Stimulated activated CD4-positive, alpha-beta T cell treated with anti-CD3 and anti-CD28 coated beads, Interleukin-2, amount 100 ng/mL, for 24 hours (primary cell): ENCODE data around the gene TGFB3.

Source experiments
- DNase-seq, 2 donors: peaks; one replicate each; pipeline ENCODE4 v3.0.0-alpha.2; 2020

TGFB3 gene

GRCh38 chr14:75985618-75986438, 4.0 kb upstream of the TGFB3 start, which contains the start of gene IFT43:
IFT43 (plus strand) TSS chr14:75985763; CDS start chr14:75985787, 24 bp downstream.
- peak; percentile 92 to 93 for DNase-seq

- no peak for DNase-seq
Measured at GRCh38 chr14:75984674-75985073, 2.9 kb upstream of the TGFB3 start.

GRCh38 chr14:75983019-75983358, 1.2 kb upstream of the TGFB3 start:
- DNase-seq: no peak

- DNase-seq: peak; percentile 78 to 79
Measured at GRCh38 chr14:75982266-75983018, 647 bp upstream of the TGFB3 start.

- DNase-seq: no peak
Measured at GRCh38 chr14:75980856-75981255, 939 bp downstream of the TGFB3 start.

GRCh38 chr14:75979648-75980565, 1.9 kb downstream of the TGFB3 start:
- DNase-seq: no peak

- peak; percentile 24 for DNase-seq
Measured at GRCh38 chr14:75979071-75979571, 2.7 kb downstream of the TGFB3 start.

- no peak for DNase-seq
Measured at GRCh38 chr14:75978249-75978731, 3.5 kb downstream of the TGFB3 start.

GRCh38 chr14:75977582-75977943, 4.2 kb downstream of the TGFB3 start:
- DNase-seq: no peak

GRCh38 chr14:75976826-75977581, 4.8 kb downstream of the TGFB3 start:
- DNase-seq: no peak

- DNase-seq: no peak
Measured at GRCh38 chr14:75972801-75973421, 8.9 kb downstream of the TGFB3 start.

GRCh38 chr14:75971509-75971908, 10.3 kb downstream of the TGFB3 start:
- no peak for DNase-seq

GRCh38 chr14:75970989-75971388, 10.8 kb downstream of the TGFB3 start:
- DNase-seq: no peak

GRCh38 chr14:75969891-75970290, 11.9 kb downstream of the TGFB3 start:
- DNase-seq: no peak

GRCh38 chr14:75969126-75969525, 12.7 kb downstream of the TGFB3 start:
- DNase-seq: no peak

GRCh38 chr14:75968456-75968855, 13.3 kb downstream of the TGFB3 start:
- no peak for DNase-seq

GRCh38 chr14:75967866-75968265, 13.9 kb downstream of the TGFB3 start:
- no peak for DNase-seq

- DNase-seq: no peak
Measured at GRCh38 chr14:75961662-75962061, 20.1 kb downstream of the TGFB3 start.

GRCh38 chr14:75960231-75960630, 21.6 kb downstream of the TGFB3 start:
- DNase-seq: no peak

GRCh38 chr14:75959031-75959430, 22.8 kb downstream of the TGFB3 start:
- no peak for DNase-seq

GRCh38 chr14:75952489-75952888, 29.3 kb downstream of the TGFB3 start:
- no peak for DNase-seq

GRCh38 chr14:75946785-75947184, 35.0 kb downstream of the TGFB3 start:
- no peak for DNase-seq
